Omental fat pad (tissue), 4 donors: ENCODE results near the gene ERGIC1. TPM values are rescaled to one million over a fixed set of nuclear protein-coding genes. Genes with fewer than 3 reads are reported as not detected.

Experiments used
- ATAC-seq: fragments of 150-250 bp; one replicate; pipeline ENCODE4 v1.9.1; 2016; ENCODE audit warnings: mild to moderate bottlenecking, moderate library complexity; ENCODE audit not compliant: low FRiP score
- DNase-seq: peaks from one replicate; pipeline ENCODE4 v3.0.0-alpha.2; 2019; ENCODE audit warnings: low spot score
- CTCF ChIP-seq, 3 donors: fragments of 450-650 bp; IDR thresholded peaks; one replicate each; pipeline ENCODE4 v1.5.1; 2016 to 2017; ENCODE audit warnings: antibody characterized with exemption in 3 of 3, mild to moderate bottlenecking in 3 of 3, moderate library complexity in 2 of 3
- total RNA-seq, 4 donors: library from RNA; depleted of rRNA; stranded (reverse); fragments of >200 nt; gene quantifications; one replicate each; pipeline ENCODE4 v1.1.0, GENCODE V29; 2016

ERGIC1 gene
- total RNA-seq, 4 donors from 2014 or later: 98.8 to 227 (median 129) TPM

- DNase-seq: no peak
- no peak for ATAC-seq
- TF ChIP-seq CTCF (IDR thresholded peaks at IDR 0.05): no peak
These were observed 120.7 kb downstream of the ERGIC1 start for GRCh38 chr5:172954751-172955159.

- TF ChIP-seq CTCF (IDR thresholded peaks at IDR 0.05): no peak
- ATAC-seq: no peak
- DNase-seq: no peak
These were observed 122.2 kb downstream of the ERGIC1 start for GRCh38 chr5:172956228-172956627.

- TF ChIP-seq CTCF (IDR thresholded peaks at IDR 0.05): no peak
- ATAC-seq: no peak
- DNase-seq: no peak
These were observed 122.9 kb downstream of the ERGIC1 start for GRCh38 chr5:172956936-172957335.

- DNase-seq (no peak), ATAC-seq (no peak)
- TF ChIP-seq CTCF (IDR thresholded peaks at IDR 0.05): no peak
These were observed 123.4 kb downstream of the ERGIC1 start for GRCh38 chr5:172957458-172957857.

- no peak for TF ChIP-seq CTCF (IDR thresholded peaks at IDR 0.05)
- peak; percentile 53 for ATAC-seq
- DNase-seq: no peak
These were observed 124.4 kb downstream of the ERGIC1 start for GRCh38 chr5:172958331-172959046.

- no peak for DNase-seq
- no peak for TF ChIP-seq CTCF (IDR thresholded peaks at IDR 0.05)
- no peak for ATAC-seq
These were observed 126.1 kb downstream of the ERGIC1 start for GRCh38 chr5:172959824-172960799.
